ENCODE results near the gene RPS5.
"Not testable (repeated sequence)": the region's sequence is repeated elsewhere in the genome, so short reads cannot be mapped to it uniquely, and the experiment has no call there.

RPS5 gene

DNA sequence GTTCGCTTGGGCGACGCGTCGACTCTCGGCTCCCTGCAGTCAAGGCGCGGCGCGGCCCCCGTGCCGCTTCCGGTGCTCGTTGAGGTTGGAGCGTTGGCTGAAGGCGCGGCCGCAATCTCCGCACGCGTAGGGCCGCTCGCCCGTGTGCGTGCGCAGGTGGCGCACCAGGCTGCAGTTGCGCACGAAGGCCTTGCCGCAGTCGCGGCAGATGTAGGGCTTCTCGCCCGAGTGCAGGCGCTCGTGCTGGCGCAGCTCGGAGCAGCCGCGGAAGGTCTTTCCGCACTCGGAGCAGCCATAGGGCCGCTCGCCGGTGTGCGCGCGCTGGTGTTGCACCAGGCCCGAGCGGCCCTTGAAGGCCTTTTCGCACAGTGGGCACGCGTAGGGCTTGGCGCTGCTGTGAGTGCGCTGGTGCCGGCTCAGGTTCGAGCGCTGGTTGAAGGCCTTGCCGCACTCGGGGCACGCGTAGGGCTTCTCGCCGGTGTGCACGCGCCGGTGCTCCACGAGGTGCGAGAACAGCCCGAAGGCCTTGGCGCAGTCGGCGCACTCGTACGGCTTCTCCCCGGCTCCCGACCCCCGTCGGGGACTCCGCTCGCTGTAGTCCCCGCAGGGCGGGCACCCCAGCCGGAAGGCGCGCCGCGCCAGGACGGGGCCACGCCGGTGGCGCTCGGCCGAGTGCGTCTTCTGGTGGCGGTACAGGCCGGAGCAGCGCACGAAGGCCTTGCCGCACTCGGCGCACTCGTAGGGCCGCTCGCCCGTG is 19.2 kb upstream of the RPS5 start:
- Mint-ChIP-seq H3K4me1 (ENCODE audit: low read depth) (peaks cover 9% of the 10 kb centered on the region), H3K27ac (no peak overlapping the region), H3K9me3 (no peaks in the 10 kb centered on the region), H3K27me3 (no peaks in the 10 kb centered on the region), H3K4me3 (no peak overlapping the region), H3K36me3 (ENCODE audit: low read depth) (no peaks in the 10 kb centered on the region)
- intact Hi-C loops (cut with micrococcal nuclease) = no loop called here

DNA sequence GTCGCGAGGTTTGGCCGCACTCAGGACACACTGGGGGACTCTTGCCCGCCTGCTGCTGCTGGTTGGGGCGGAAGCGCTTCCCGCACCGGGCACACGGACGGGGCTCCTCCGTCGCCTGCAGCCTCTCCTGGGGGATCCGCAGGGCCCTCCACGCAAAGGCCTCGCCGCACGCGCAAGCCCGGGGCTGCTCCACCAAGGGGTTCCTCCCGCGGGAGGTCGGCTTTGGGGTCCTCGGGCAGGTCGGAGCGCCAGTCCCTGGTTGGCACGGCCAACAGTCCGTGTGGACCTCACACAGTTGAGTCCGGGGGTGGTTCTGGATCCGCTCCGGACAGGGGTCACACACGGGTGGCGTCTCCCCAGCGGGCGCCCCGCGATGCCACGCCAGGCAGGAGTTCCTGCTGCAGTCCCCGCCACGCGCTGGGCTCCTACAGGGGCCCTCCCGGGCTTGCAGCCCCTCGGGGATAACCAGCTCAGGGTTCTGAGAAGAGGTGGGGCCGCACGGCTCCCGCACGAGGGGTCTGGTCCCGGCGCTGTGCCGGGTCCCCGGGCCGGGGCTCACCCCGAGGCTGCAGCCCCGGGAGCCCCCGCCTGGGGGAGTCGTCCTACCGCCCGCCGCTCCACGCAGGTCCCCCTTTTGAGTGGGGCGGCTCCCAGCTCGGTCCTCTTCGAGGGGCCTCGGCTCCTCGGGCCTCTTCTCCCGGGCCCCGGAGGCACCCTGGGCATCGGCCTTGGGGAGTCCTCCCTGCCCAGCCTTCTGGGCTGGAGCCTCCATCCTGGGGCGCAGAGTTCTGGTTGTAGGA is 18.3 kb upstream of the RPS5 start:
- no peak overlapping the region for H3K27ac Mint-ChIP-seq
- H3K36me3 Mint-ChIP-seq (ENCODE audit: low read depth) = no peaks in the 10 kb centered on the region
- no peaks in the 10 kb centered on the region for H3K27me3 Mint-ChIP-seq
- H3K4me1 Mint-ChIP-seq (ENCODE audit: low read depth) = peaks cover 6% of the 10 kb centered on the region
- intact Hi-C loops (cut with micrococcal nuclease) = no loop called here
- no peak overlapping the region for H3K4me3 Mint-ChIP-seq
- no peaks in the 10 kb centered on the region for H3K9me3 Mint-ChIP-seq

DNA sequence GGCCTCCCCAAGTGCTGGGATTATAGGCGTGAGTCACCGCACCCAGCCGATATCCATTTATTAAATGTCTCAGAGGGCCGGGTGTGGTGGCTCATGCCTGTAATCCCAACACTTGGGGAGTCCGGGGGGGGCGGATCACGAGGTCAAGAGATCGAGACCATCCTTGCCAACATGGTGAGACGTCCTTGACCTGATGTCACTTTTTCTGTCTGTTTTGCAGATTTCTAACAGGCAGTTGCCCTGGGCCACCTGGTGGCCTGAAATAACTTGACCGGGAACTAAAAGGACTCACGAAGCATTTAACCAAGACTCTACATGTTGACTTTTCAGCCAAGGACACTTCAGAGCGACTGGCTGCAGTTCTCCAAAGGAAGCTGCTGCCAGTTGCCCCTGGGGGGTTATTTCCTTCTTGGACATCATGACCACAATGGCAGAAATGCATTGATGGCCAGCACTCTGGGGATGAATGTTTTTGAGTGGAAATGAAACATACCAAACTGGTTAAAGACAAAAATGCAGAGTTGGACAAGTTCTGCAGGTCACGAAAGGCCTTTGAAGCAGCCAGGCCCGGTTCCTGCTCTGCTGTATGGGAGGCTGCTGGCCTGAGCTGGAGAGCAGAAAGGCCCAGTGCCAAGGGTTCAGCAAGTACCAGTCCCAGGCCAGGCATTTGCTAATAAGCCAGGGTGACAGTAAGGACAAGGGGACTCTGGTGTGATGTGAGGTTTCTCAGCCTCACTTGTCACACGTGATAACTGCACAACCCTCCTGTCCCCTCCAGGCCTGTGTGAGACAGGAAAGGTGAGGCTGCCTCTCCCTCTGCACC is 14.5 kb upstream of the RPS5 start:
- Mint-ChIP-seq H3K27ac (no peak overlapping the region), H3K4me3 (no peak overlapping the region), H3K9me3 (no peaks in the 10 kb centered on the region), H3K36me3 (ENCODE audit: low read depth) (no peaks in the 10 kb centered on the region), H3K4me1 (ENCODE audit: low read depth) (no peaks in the 10 kb centered on the region), H3K27me3 (no peaks in the 10 kb centered on the region)
- intact Hi-C loops (cut with micrococcal nuclease) = no loop called here

DNA sequence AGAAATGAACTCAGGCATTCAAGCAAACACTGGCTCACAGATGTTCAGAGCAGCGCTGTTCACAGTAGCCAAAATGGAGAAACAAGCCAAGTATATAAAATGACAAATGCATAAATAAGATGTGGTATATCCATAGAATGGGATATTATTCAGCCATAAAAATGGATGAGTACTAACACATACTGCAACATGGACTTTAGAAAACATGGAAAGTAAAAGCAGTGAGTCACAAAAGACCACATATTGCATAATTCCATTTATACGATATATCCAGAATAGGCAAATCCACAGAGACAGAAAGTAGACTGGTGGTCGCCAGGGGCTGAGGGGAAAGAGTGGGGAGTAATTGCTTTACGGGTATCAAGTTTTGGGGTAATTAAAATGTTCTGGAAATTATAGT is 12.9 kb upstream of the RPS5 start:
- Mint-ChIP-seq H3K4me1 (ENCODE audit: low read depth) (no peaks in the 10 kb centered on the region), H3K27ac (no peak overlapping the region), H3K4me3 (no peak overlapping the region), H3K36me3 (ENCODE audit: low read depth) (no peaks in the 10 kb centered on the region), H3K27me3 (no peaks in the 10 kb centered on the region), H3K9me3 (no peaks in the 10 kb centered on the region)
- intact Hi-C loops (cut with micrococcal nuclease) = no loop called here

DNA sequence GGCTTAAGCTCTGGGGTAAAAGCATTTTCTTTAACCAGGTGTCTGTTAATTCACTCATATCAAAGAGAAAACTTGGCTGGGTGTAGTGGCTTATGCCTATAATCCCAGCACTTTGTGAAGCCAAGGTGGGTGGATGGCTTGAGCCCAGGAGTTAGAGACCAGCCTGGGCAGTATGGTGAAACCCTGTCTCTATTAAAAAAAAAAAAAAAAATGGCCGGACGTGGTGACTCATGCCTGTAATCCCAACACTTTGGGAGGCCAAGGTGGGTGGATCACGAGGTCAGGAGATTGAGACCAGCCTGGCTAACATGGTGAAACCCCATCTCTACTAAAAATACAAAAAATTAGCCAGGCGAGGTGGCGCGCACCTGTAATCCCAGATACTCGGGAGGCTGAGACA is 10.3 kb upstream of the RPS5 start:
- Mint-ChIP-seq H3K36me3 (ENCODE audit: low read depth) (peaks cover 16% of the 10 kb centered on the region), H3K4me1 (ENCODE audit: low read depth) (peaks cover 13% of the 10 kb centered on the region)
- H3K9me3 Mint-ChIP-seq; H3K4me3 Mint-ChIP-seq; H3K27me3 Mint-ChIP-seq; H3K27ac Mint-ChIP-seq; intact Hi-C loops (cut with micrococcal nuclease): not testable (repeated sequence)

DNA sequence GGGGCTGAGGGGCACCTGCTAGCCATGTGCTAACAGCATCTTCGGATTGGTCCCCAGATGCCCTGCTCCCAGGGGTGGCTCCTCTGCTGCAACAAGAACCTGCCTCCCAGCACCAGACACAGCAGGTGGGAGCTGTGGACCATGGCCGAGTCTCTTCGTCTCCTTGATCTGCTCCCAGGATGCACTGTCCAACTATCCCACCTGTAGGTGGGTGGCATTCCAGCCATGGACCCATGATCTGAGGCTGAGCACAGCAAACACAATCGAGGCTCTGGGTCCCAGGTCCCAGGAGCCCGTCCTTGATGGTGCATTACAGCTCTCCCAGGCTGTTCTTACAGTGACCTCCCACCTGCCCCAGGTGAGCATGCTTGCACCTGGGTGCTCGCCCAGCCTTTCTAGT is 7.8 kb upstream of the RPS5 start:
- peaks cover 20% of the 10 kb centered on the region for H3K4me1 Mint-ChIP-seq (ENCODE audit: low read depth)
- H3K4me3 Mint-ChIP-seq = no peak overlapping the region
- H3K9me3 Mint-ChIP-seq = no peaks in the 10 kb centered on the region
- H3K36me3 Mint-ChIP-seq (ENCODE audit: low read depth) = peaks cover 16% of the 10 kb centered on the region
- intact Hi-C loops (cut with micrococcal nuclease) = no loop called here
- no peaks in the 10 kb centered on the region for H3K27me3 Mint-ChIP-seq
- H3K27ac Mint-ChIP-seq = no peak overlapping the region

DNA sequence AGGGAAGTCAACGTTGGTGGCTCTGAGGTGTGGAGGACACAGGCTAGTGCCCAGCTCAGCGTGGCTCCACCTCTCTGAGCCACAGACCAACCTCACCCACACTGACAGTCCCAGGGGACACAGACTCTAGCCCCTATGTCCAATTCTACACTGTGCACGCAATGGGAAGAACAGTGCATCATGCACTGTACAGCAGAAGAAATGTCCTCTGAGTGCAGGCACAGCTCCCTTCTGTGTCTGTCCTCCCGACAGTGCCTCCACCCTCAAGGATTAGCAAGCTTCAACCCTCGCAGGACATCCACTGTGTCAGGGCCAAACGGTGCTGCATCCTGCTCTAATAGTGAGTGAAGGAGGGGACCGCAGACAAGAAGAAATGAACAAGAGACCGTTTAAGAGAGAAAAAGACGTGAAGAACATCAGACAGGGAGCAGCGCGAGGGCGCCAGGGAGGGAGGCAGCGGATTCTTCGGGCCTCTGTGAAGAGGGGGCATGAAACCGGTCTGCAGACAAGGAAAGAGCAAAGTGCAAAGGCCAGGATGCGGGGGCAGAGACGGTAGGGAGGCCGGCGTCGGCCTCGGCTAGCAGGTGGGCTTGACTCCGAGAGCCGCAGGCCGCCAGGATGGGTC is 6.9 kb upstream of the RPS5 start:
- Mint-ChIP-seq H3K27ac (peak overlapping the region; percentile 86), H3K4me1 (ENCODE audit: low read depth) (peaks cover 22% of the 10 kb centered on the region), H3K36me3 (ENCODE audit: low read depth) (peaks cover 16% of the 10 kb centered on the region), H3K27me3 (no peaks in the 10 kb centered on the region), H3K9me3 (no peaks in the 10 kb centered on the region), H3K4me3 (peak overlapping the region; percentile 78)
- intact Hi-C loops (cut with micrococcal nuclease) = loop anchor here (2.0 kb wide), 3 partner anchors 17 to 197 kb away; partner anchors contain the start of genes ZNF132, ZNF274 and ZNF497

DNA sequence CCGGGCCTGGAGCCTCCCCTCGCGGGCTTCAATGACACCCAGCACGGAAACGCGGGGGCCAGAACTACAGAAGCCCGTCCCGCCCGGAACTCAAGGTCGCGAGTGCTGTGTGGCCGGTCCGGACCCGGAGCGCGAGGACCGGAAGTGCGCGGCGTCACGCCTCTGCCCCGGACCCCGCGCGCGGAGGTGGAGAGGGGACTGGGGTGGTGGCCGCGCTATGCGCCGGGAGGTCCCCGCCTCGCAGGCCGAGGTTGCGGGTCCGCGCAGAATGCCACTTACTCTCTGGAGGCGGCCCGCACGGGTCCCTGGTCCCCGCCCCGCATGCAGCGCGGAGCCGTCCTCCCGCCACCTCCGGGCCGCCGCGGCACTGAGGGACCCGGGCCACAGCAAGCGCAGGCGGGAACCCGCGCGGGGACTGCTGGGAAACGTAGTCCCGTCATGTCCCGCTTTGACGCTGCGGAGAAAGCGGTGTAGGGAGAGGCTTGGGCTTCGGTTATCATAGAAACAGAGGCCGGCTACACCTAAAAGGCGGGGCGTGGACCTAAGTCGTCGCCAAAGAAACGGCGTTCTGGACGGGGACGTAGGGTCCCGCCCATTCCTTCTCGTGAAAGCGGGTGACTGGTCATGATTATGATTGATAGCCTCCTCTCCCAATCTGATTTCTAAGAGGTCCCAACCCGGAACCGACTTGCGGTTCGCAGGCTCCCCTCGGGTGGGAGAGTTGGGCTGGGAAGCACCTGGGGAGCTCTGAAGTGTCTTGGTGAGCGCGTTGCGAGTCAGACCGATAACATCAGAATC is 6.2 kb upstream of the RPS5 start, which contains the start of gene ZNF837:
Gene ZNF837 (minus strand): TSS at position 369 of the 798 bp plus-strand sequence. CDS start 11,698 bp downstream, outside the sequence.
- Mint-ChIP-seq H3K4me3 (peak within 1 kb of the TSS; percentile 78), H3K36me3 (ENCODE audit: low read depth) (peaks cover 16% of the 10 kb centered on the region), H3K4me1 (ENCODE audit: low read depth) (peaks cover 29% of the 10 kb centered on the region), H3K27me3 (no peaks in the 10 kb centered on the region), H3K9me3 (no peaks in the 10 kb centered on the region), H3K27ac (peak within 1 kb of the TSS; percentile 86)
- intact Hi-C loops (cut with micrococcal nuclease) = loop anchor here (1.0 to 2.0 kb wide), 5 partner anchors 18 to 198 kb away; partner anchors contain the start of genes ZNF132, ZNF274, ZNF497 and ZNF584

DNA sequence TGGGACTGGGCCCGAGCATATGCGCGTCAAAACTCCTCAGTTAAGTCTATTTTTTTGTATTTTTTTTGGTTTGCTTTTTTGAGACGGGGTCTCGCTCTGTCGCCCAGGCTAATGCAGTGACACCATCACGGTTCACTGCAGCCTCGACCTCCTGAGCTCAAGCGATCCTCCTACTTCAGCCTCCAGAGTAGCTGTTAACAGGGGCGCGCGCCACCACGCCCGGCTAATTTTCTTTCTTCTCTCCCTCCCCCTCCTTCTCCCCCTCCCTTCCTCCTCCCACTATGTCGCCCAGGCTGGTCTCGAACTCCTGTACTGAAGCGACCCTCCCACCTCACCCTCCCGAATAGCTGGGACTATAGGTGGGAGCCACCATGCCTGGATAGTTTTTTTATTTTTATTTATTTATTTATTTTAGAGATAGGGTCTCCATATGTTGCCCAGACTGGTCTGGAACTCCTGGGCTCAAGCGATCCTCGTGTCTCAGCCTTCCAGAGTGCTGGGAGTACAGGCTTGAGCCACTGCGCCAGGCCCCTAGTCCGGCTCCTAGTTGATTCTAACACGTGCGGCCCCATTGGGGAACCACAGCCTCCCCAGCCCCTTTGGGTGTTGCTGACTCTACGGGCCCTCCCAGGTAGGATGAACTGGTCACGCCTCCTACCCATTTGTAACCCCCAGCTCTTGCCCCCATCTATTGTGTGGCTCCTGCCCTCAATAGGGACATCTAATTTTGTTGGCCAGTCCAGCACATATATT is 5.4 kb upstream of the RPS5 start:
- peak overlapping the region; percentile 78 for H3K4me3 Mint-ChIP-seq
- intact Hi-C loops (cut with micrococcal nuclease) = loop anchor here (1.0 to 2.0 kb wide), 5 partner anchors 19 to 199 kb away; partner anchors contain the start of genes ZNF132, ZNF274, ZNF497 and ZNF584
- H3K27ac Mint-ChIP-seq = peak overlapping the region; percentile 86
- H3K36me3 Mint-ChIP-seq (ENCODE audit: low read depth) = peaks cover 21% of the 10 kb centered on the region
- H3K4me1 Mint-ChIP-seq (ENCODE audit: low read depth) = peaks cover 35% of the 10 kb centered on the region
- no peaks in the 10 kb centered on the region for H3K9me3 Mint-ChIP-seq
- no peaks in the 10 kb centered on the region for H3K27me3 Mint-ChIP-seq

DNA sequence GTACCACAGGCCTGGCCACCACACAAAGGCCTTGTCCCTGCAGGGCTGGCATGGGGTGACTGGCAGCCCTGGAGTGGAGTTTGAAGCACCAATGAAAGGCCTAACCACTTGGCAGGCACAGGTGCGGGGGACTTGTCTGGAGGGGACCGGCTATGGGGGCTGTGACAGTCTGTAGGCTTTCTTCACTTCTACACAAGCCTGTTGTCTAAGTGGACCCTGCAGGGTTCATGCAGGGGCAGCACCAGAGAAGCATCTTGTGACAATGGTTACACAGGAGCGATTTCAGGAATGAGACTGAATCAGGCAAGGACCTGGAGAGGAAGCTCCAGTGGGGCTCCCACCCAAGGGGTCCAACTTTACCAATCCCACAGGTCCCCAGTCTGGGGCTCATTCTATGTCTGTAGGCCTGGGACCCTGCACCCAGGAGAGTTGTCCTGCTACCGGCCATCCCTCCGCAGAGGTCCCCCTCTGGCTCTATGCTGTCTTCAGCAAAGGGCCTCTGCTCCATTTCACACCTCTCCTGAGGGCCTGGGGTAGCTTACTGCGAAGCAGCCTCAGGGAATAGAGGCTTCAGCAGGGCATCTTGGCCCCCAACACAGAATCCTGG is 4.0 kb upstream of the RPS5 start:
- intact Hi-C loops (cut with micrococcal nuclease) = no loop called here
- Mint-ChIP-seq H3K36me3 (ENCODE audit: low read depth) (peaks cover 32% of the 10 kb centered on the region), H3K27ac (no peak overlapping the region), H3K27me3 (no peaks in the 10 kb centered on the region), H3K9me3 (no peaks in the 10 kb centered on the region), H3K4me1 (ENCODE audit: low read depth) (peaks cover 40% of the 10 kb centered on the region), H3K4me3 (no peak overlapping the region)

DNA sequence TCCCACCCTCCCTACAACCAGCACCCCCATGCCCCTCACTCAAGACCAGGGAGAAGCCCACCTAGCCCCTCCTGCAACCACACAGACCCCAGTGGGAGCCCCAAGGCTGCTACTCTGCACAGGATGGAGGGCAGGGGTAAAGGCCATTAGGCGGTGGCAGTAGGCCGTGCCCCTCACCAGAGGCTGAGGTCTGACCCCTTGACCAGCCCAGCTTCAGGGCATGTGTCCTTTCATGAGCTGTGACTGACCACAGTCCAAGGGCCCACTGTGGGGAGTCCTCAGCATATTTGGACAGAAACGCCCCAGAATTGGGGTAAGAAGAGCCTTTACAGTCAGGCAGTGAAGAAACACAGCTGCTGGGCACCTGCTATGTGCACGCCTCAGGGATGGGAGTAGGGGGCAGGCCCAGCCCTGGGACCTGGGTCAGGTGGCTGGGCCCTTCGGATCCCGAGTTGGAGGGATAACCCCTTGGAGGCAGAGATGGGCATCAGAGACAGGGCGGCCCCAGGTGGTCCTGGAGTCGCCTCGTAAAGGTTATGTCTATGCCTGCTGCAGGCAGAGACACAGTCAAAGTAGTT is 1.7 kb upstream of the RPS5 start:
- Mint-ChIP-seq H3K4me3 (peak overlapping the region; percentile 96), H3K4me1 (ENCODE audit: low read depth) (peaks cover 40% of the 10 kb centered on the region)
- intact Hi-C loops (cut with micrococcal nuclease) = no loop called here

More for the DNA sequence above, 1.7 kb upstream of the RPS5 start:
- Mint-ChIP-seq H3K9me3 (no peaks in the 10 kb centered on the region), H3K36me3 (ENCODE audit: low read depth) (peaks cover 50% of the 10 kb centered on the region), H3K27me3 (no peaks in the 10 kb centered on the region), H3K27ac (peak overlapping the region; percentile 96)
